K562 (cell line): ENCODE measurements around the gene ZNF763. TPM values are rescaled to one million over a fixed set of nuclear protein-coding genes. Genes with fewer than 3 reads are reported as not detected.
"Not testable (repeated sequence)": the region's sequence is repeated elsewhere in the genome, so short reads cannot be mapped to it uniquely, and the experiment has no call there.

ENCODE experiments used
- ATAC-seq: fragments of 200-7000 bp; cut with Tn5 transposase; 3 replicates; pipeline ENCODE4 v1.9.1; 2020; ENCODE audit warnings: moderate library complexity
- BruUV-seq: library from RNA; stranded (reverse); fragments of 400-500 nt; replicated peaks from 2 replicates; lab custom pipeline; 2021; lab: Mats Ljungman, UMichigan
- CTCF ChIA-PET: fragments of 300-600 bp; formaldehyde crosslinking; extraction: SDS; loops from one replicate; lab custom pipeline; 2021; ENCODE audit warnings: low intra/inter-chr PET ratio; lab: Yijun Ruan, JAX
- POLR2A ChIA-PET: fragments of 300-600, 350-650 bp; sonication (Branson Sonifier 250); formaldehyde crosslinking; extraction: SDS; loops from one replicate; lab custom pipeline; 2021; ENCODE audit warnings: antibody characterized with exemption, inconsistent platforms; lab: Yijun Ruan, JAX
- DNase-seq, 4 experiments: peaks; one replicate each; pipeline versions ENCODE4 v3.0.0 to v3.0.0-alpha.2; 2011 to 2018; ENCODE audit warnings: low spot score in 3 of 4, mixed read lengths in 3 of 4; ENCODE audit errors: extremely low read depth in 1 of 4
- FAIRE-seq: peaks from 2 replicates; lab custom pipeline; 2011; peaks lifted over from hg19 to GRCh38; lab: Jason Lieb, UNC
- H2AFZ ChIP-seq: 2 replicates; pipeline ENCODE4 v1.6.0; 2011; ENCODE audit warnings: low read depth, low read length, control low read depth, inconsistent platforms
- H3K27ac ChIP-seq: fragments of 200-600 bp; 3 replicates; pipeline ENCODE4 v1.8.0; 2011; ENCODE audit warnings: low read depth, mild to moderate bottlenecking, control low read depth, inconsistent platforms, low read length, moderate library complexity, mixed read lengths; ENCODE audit errors: extremely low read depth
- H3K27me3 ChIP-seq, 2 experiments: fragments of 300-600 bp in 1 of 2; 2 replicates in 1 of 2; 3 replicates in 1 of 2; pipeline versions ENCODE4 v1.6.0 to v1.8.0; 2011; ENCODE audit warnings: inconsistent platforms in 2 of 2, low read length in 2 of 2, mild to moderate bottlenecking in 1 of 2, mixed read lengths in 1 of 2, moderate library complexity in 1 of 2; ENCODE audit not compliant: control insufficient read depth in 2 of 2, insufficient read depth in 2 of 2
- H3K36me3 ChIP-seq: fragments of 300-600 bp; 3 replicates; pipeline ENCODE4 v1.8.0; 2011; ENCODE audit warnings: mild to moderate bottlenecking, low read length, inconsistent platforms; ENCODE audit not compliant: control insufficient read depth, insufficient read depth
- H3K4me1 ChIP-seq, 2 experiments: fragments of 200-600 bp in 1 of 2; replicated peaks in 1 of 2; 2 replicates in 1 of 2; 3 replicates in 1 of 2; pipeline versions ENCODE4 v1.5.1 to v1.8.0; 2011; ENCODE audit warnings: inconsistent platforms in 2 of 2, low read length in 2 of 2, mild to moderate bottlenecking in 1 of 2, mixed read lengths in 1 of 2, moderate library complexity in 1 of 2; ENCODE audit not compliant: control insufficient read depth in 2 of 2, insufficient read depth in 2 of 2
- H3K4me2 ChIP-seq: 2 replicates; pipeline ENCODE4 v1.6.1; 2011; ENCODE audit warnings: low read length, control low read depth, inconsistent platforms, mixed read lengths; ENCODE audit not compliant: insufficient read depth
- H3K4me3 ChIP-seq: fragments of 200-600 bp; sonication (generic), shearing (Covaris generic); 2 replicates; pipeline ENCODE4 v1.5.1; 2016; ENCODE audit warnings: control low read depth, inconsistent platforms
- H3K79me2 ChIP-seq: fragments of 200-600 bp; 3 replicates; pipeline ENCODE4 v1.8.0; 2011; ENCODE audit warnings: low read length, inconsistent platforms; ENCODE audit not compliant: control insufficient read depth, insufficient read depth
- H3K9ac ChIP-seq, 2 experiments: 2 replicates each; pipeline versions ENCODE4 v1.6.0 to v1.6.1; 2011; ENCODE audit warnings: low read depth in 2 of 2, low read length in 2 of 2, control low read depth in 1 of 2, inconsistent platforms in 1 of 2, mild to moderate bottlenecking in 1 of 2, mixed read lengths in 1 of 2; ENCODE audit not compliant: insufficient read depth in 1 of 2
- H3K9me1 ChIP-seq: one replicate; pipeline ENCODE4 v1.6.0; 2011; ENCODE audit warnings: inconsistent platforms, mild to moderate bottlenecking, low read length, moderate library complexity; ENCODE audit not compliant: control insufficient read depth, insufficient read depth
- H3K9me3 ChIP-seq: replicated peaks from 2 replicates; pipeline ENCODE4 v1.5.1; 2011; ENCODE audit warnings: low read depth, low read length, inconsistent platforms; ENCODE audit not compliant: control insufficient read depth, insufficient read depth
- H4K20me1 ChIP-seq: replicated peaks from 2 replicates; pipeline ENCODE4 v1.6.1; 2011; ENCODE audit warnings: low read length, inconsistent platforms, mixed read lengths; ENCODE audit not compliant: control insufficient read depth, insufficient read depth
- ATF3 ChIP-seq, 2 experiments: fragments of 450-650 bp in 1 of 2; sonication (generic) in 1 of 2; formaldehyde crosslinking in 1 of 2; IDR thresholded peaks in 1 of 2; conservative IDR thresholded peaks in 1 of 2; 2 replicates each; pipeline versions ENCODE4 v1.6.1 to v1.8.1; 2016 to 2023; ENCODE audit warnings: mild to moderate bottlenecking in 2 of 2, moderate library complexity in 2 of 2, inconsistent platforms in 1 of 2, missing genetic modification reagents in 1 of 2
- BCOR ChIP-seq: fragments of 450-650 bp; IDR thresholded peaks from 2 replicates; pipeline ENCODE4 v1.6.1; 2016
- CEBPG ChIP-seq, 3 experiments: fragments of 200-800 bp in 1 of 3; sonication (Bioruptor generic) in 1 of 3; sonication (generic) in 1 of 3; formaldehyde crosslinking in 1 of 3; IDR thresholded peaks in 2 of 3; conservative IDR thresholded peaks in 1 of 3; 2 replicates each; pipeline versions ENCODE4 v1.6.1 to v1.8.0; 2016 to 2022; ENCODE audit warnings: missing compliant biosample characterization in 2 of 3, missing genetic modification characterization in 2 of 3, mild to moderate bottlenecking in 1 of 3, missing genetic modification reagents in 1 of 3
- DNMT1 ChIP-seq: fragments of 450-650 bp; IDR thresholded peaks from 2 replicates; pipeline ENCODE4 v1.6.1; 2016; ENCODE audit warnings: antibody characterized with exemption, mild to moderate bottlenecking
- PURB ChIP-seq: sonication (generic); formaldehyde crosslinking; IDR thresholded peaks from 2 replicates; pipeline ENCODE4 v1.9.0; 2021; ENCODE audit warnings: low read depth, mild to moderate bottlenecking, missing genetic modification reagents
- SAP30 ChIP-seq: fragments of 200-600 bp; sonication (generic); IDR thresholded peaks from 2 replicates; pipeline ENCODE4 v1.6.1; 2012; ENCODE audit warnings: borderline replicate concordance, low read depth, mild to moderate bottlenecking, moderate library complexity, low read length, control low read depth, inconsistent platforms; ENCODE audit not compliant: insufficient read depth, poor library complexity, severe bottlenecking
- TAF7 ChIP-seq: fragments of 450-650 bp; IDR thresholded peaks from 2 replicates; pipeline ENCODE4 v1.6.1; 2016; ENCODE audit warnings: missing genetic modification characterization, missing compliant biosample characterization
- ZNF146 ChIP-seq: IDR thresholded peaks from one replicate; pipeline ENCODE4 v1.6.1; 2018; ENCODE audit warnings: missing compliant biosample characterization; ENCODE audit not compliant: unreplicated experiment
- WGBS: fragments of 100-300 bp; shearing (Covaris generic); methylation state at CpG from one replicate; pipeline ENCODE4 v1.1.6; 2016; ENCODE audit warnings: low coverage, mixed read lengths; ENCODE audit not compliant: insufficient coverage; ENCODE audit errors: missing lambda C conversion rate; 5-methylcytosine and 5-hydroxymethylcytosine counted together
- in situ Hi-C: fragments of 300-500 bp; cut with MboI; formaldehyde crosslinking; loops from 4 replicates; pipeline ENCODE4 v1.15.0; 2018; ENCODE audit warnings: inconsistent platforms, mixed read lengths
- intact Hi-C: fragments of 100-400 bp; cut with micrococcal nuclease; formaldehyde crosslinking; loops from 2 replicates; pipeline ENCODE4 v1.14.2; 2022
- polyA plus RNA-seq, 8 experiments: library from polyadenylated mRNA; depleted of rRNA in 4 of 8; stranded (reverse) in 5 of 8; unstranded in 3 of 8; fragments of >200 nt; fragmentation: Nextera tagmentation in 2 of 8; fragmentation: Illumina TruSeq in 1 of 8; extraction: Ambion mirVana in 2 of 8; extraction: Trizol in 1 of 8; gene quantifications; 2 replicates each; pipeline versions ENCODE4 v1.2.1 to v1.2.3, GENCODE V29; 2011 to 2014; ENCODE audit warnings: inconsistent platforms in 1 of 8, missing spikeins in 1 of 8
- total RNA-seq, 7 experiments: library from RNA; depleted of rRNA in 6 of 7; stranded (reverse); fragments of >200 nt in 6 of 7; fragmentation: Illumina TruSeq in 2 of 7; extraction: Trizol in 2 of 7; gene quantifications; 2 replicates each; pipeline versions ENCODE4 v1.2.1 to v1.2.3, GENCODE V29; 2011 to 2021; ENCODE audit warnings: low replicate concordance in 1 of 7

ZNF763 gene
- total and polyA plus RNA-seq, 9 of the 15 experiments (the other 6 are each of a cell fraction or from before 2014, with no cell fraction given), result 0.08 to 0.28 (median 0.16) TPM; not detected in 3

- TF ChIP-seq CEBPG (CRISPR knock-in tag; IDR thresholded peaks at IDR 0.05) (no peak), CEBPG (tag; conservative IDR thresholded peaks at IDR 0.05 in 1 of 2, IDR thresholded peaks at IDR 0.05 in 1 of 2) (peak in 1 of 2 experiments; percentile 66; a peak in 2 of 4 replicates), ATF3 (IDR thresholded peaks at IDR 0.05) (0 out of 2 replicates have a peak, but pooled peaks have one; percentile 12), ATF3 (CRISPR knock-in tag; conservative IDR thresholded peaks at IDR 0.05) (no peak), SAP30 (no peak), PURB (CRISPR knock-in tag) (no peak), TAF7 (no peak), DNMT1 (no peak)
These were observed 33.3 kb upstream of the ZNF763 start (continued) for GRCh38 chr19:11931513-11931912.

GRCh38 chr19:11935829-11936228 lies 29.0 kb upstream of the ZNF763 start:
- CTCF ChIA-PET, result not testable (repeated sequence)

More at GRCh38 chr19:11935829-11936228, 29.0 kb upstream of the ZNF763 start:
- FAIRE-seq, H3K9me3 ChIP-seq, H3K9me1 ChIP-seq, ATAC-seq, in situ Hi-C loops, H3K4me2 ChIP-seq, DNase-seq, H3K27me3 ChIP-seq, H3K4me1 ChIP-seq, H2AFZ ChIP-seq, H4K20me1 ChIP-seq, BruUV-seq, H3K27ac ChIP-seq, intact Hi-C loops, H3K9ac ChIP-seq, POLR2A ChIA-PET, H3K4me3 ChIP-seq: not testable (repeated sequence)
- H3K79me2 ChIP-seq, result peaks cover 64% of the 10 kb centered on the region
- 92% methylated on average over 3 of the region's 3 CpGs for WGBS
- TF ChIP-seq BCOR (peak; percentile 64; the same call in 1 of the 2 replicates), ZNF146 (peak; percentile 62)
- H3K36me3 ChIP-seq, result peaks cover 18% of the 10 kb centered on the region
